GM23338 (cell line): Measurements from ENCODE around the gene SEC23A. TPM values are rescaled to one million over a fixed set of nuclear protein-coding genes. Genes with fewer than 3 reads are reported as not detected.

Experiments used
- ATAC-seq: fragments of 200-7000 bp; cut with Tn5 transposase; 3 replicates; pipeline ENCODE4 v1.9.1; 2020
- DNase-seq: peaks from one replicate; pipeline ENCODE4 v3.0.0-alpha.2; 2015; ENCODE audit warnings: low spot score
- H2AFZ ChIP-seq: fragments of 200-600 bp; sonication (generic); 2 replicates; pipeline ENCODE4 v1.8.0; 2016; ENCODE audit warnings: antibody characterized with exemption, mild to moderate bottlenecking, moderate library complexity
- H3F3A ChIP-seq: fragments of 200-600 bp; sonication (generic); replicated peaks from 2 replicates; pipeline ENCODE4 v1.8.0; 2017; ENCODE audit warnings: antibody characterized with exemption, mixed run types, low read depth
- H3K27ac ChIP-seq: fragments of 200-600 bp; sonication (generic); 2 replicates; pipeline ENCODE4 v1.6.1; 2016; ENCODE audit warnings: low read depth
- H3K27me3 ChIP-seq: fragments of 200-600 bp; sonication (generic); 2 replicates; pipeline ENCODE4 v1.8.0; 2016; ENCODE audit warnings: mild to moderate bottlenecking, mixed run types, moderate library complexity; ENCODE audit not compliant: insufficient read depth
- H3K36me3 ChIP-seq: fragments of 200-600 bp; sonication (generic); 2 replicates; pipeline ENCODE4 v1.8.0; 2016; ENCODE audit warnings: mild to moderate bottlenecking; ENCODE audit not compliant: insufficient read depth
- H3K4me1 ChIP-seq: fragments of 200-600 bp; sonication (generic); 2 replicates; pipeline ENCODE4 v1.8.0; 2016; ENCODE audit warnings: mild to moderate bottlenecking, moderate library complexity; ENCODE audit not compliant: insufficient read depth
- H3K4me2 ChIP-seq: fragments of 200-600 bp; sonication (generic); 2 replicates; pipeline ENCODE4 v1.7.1; 2017; ENCODE audit warnings: mixed run types
- H3K4me3 ChIP-seq: fragments of 200-600 bp; sonication (generic); 2 replicates; pipeline ENCODE4 v1.6.1; 2016; ENCODE audit warnings: mixed run types
- H3K79me2 ChIP-seq: fragments of 200-600 bp; sonication (generic); replicated peaks from 2 replicates; pipeline ENCODE4 v1.8.0; 2017; ENCODE audit warnings: mild to moderate bottlenecking; ENCODE audit not compliant: insufficient read depth
- H3K9me2 ChIP-seq: fragments of 200-600 bp; sonication (generic); 2 replicates; pipeline ENCODE4 v1.8.0; 2017; ENCODE audit not compliant: insufficient read depth
- H4K20me1 ChIP-seq: fragments of 200-600 bp; sonication (generic); replicated peaks from 2 replicates; pipeline ENCODE4 v1.8.0; 2017; ENCODE audit warnings: mild to moderate bottlenecking; ENCODE audit not compliant: insufficient read depth
- H3K27ac Mint-ChIP-seq: 2 replicates; pipeline ENCODE4 v1.8.0; 2020; ENCODE audit warnings: inconsistent platforms, mild to moderate bottlenecking, moderate library complexity, mixed read lengths
- H3K27me3 Mint-ChIP-seq: 3 replicates; pipeline ENCODE4 v1.8.0; 2022; ENCODE audit warnings: low read depth, mild to moderate bottlenecking, moderate library complexity, mixed read lengths, inconsistent platforms; ENCODE audit not compliant: insufficient read depth, poor library complexity
- H3K36me3 Mint-ChIP-seq: 3 replicates; pipeline ENCODE4 v1.8.0; 2021; ENCODE audit warnings: low read depth, mild to moderate bottlenecking, inconsistent platforms, moderate library complexity, mixed read lengths
- H3K4me1 Mint-ChIP-seq: 3 replicates; pipeline ENCODE4 v1.8.0; 2020; ENCODE audit warnings: mild to moderate bottlenecking, inconsistent platforms, mixed read lengths
- H3K4me3 Mint-ChIP-seq: 3 replicates; pipeline ENCODE4 v1.8.0; 2021; ENCODE audit warnings: moderate library complexity, mild to moderate bottlenecking, inconsistent platforms, mixed read lengths
- H3K9me3 Mint-ChIP-seq: 3 replicates; pipeline ENCODE4 v1.8.0; 2020; ENCODE audit warnings: moderate library complexity, mild to moderate bottlenecking, inconsistent platforms, mixed read lengths
- EZH2 ChIP-seq: fragments of 200-600 bp; sonication (generic); IDR thresholded peaks from one replicate; pipeline ENCODE4 v1.8.0; 2017; ENCODE audit warnings: antibody characterized with exemption, mild to moderate bottlenecking, low read depth; ENCODE audit not compliant: unreplicated experiment
- EZH2phosphoT487 ChIP-seq: fragments of 200-600 bp; sonication (generic); IDR thresholded peaks from one replicate; pipeline ENCODE4 v1.8.1; 2018; ENCODE audit warnings: antibody characterized with exemption; ENCODE audit not compliant: unreplicated experiment
- NANOG ChIP-seq: IDR thresholded peaks from 2 replicates; pipeline ENCODE4 v1.6.1; 2016; ENCODE audit warnings: antibody characterized with exemption, borderline replicate concordance
- REST ChIP-seq: IDR thresholded peaks from one replicate; pipeline ENCODE4 v1.6.1; 2018; ENCODE audit warnings: antibody characterized with exemption; ENCODE audit not compliant: unreplicated experiment
- STAT1 ChIP-seq: IDR thresholded peaks from one replicate; pipeline ENCODE4 v1.6.1; 2016; ENCODE audit warnings: antibody characterized with exemption; ENCODE audit not compliant: unreplicated experiment
- ZNF114 ChIP-seq: fragments of 250-450 bp; sonication (Bioruptor Pico); IDR thresholded peaks from 2 replicates; pipeline ENCODE4 v1.5.0; 2020; ENCODE audit warnings: mild to moderate bottlenecking, moderate library complexity
- ZNF331 ChIP-seq: fragments of 250-450 bp; sonication (Bioruptor Pico); IDR thresholded peaks from 2 replicates; pipeline ENCODE4 v1.5.0; 2020; ENCODE audit warnings: low read depth, mild to moderate bottlenecking, moderate library complexity
- polyA plus RNA-seq: library from polyadenylated mRNA; unstranded; fragments of >200 nt; fragmentation: Nextera tagmentation; extraction: Ambion mirVana; gene quantifications from 2 replicates; pipeline ENCODE4 v1.2.1, GENCODE V29; 2016
- total RNA-seq: library from RNA; depleted of rRNA; stranded (reverse); fragments of >200 nt; shearing (Covaris generic); gene quantifications from 2 replicates; pipeline ENCODE4 v1.2.3, GENCODE V29; 2014
- TF ChIP-seq, protein P1 (sequence below): IDR thresholded peaks from 2 replicates; pipeline ENCODE4 v1.6.1; 2016; ENCODE audit warnings: antibody characterized with exemption
- TF ChIP-seq, protein P2 (sequence below): fragments of 250-450 bp; sonication (Bioruptor Pico); IDR thresholded peaks from 2 replicates; pipeline ENCODE4 v1.5.0; 2020; ENCODE audit warnings: mild to moderate bottlenecking, moderate library complexity

SEC23A gene
- total and polyA plus RNA-seq, 2 experiments from 2014 or later, result 22.7 to 89.9 TPM

DNA sequence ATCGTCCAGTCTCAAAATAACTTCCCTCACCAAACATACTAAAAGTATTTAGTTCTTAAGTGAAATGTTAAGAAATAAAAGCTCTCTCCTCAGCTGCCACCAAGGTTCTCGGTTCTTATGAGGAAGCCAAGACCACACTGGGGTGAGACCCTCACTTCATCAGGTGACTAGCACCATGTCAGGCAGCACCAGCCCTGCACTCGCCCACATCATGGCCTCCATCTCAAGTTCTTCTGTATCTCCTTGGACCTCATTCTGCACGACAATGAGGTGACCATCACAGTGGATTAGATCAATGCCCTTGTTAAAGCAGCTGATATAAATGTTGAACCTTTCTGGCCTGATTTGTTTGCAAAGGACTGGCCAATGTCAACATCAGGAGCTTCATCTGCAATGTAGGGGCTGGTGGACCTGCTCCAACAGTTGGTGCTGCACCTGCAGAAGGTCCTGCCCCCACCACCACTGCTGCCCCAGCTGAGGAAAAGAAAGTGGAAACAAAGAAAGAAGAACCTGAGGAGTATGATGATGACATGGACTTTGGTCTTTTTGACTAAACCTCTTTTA, 12.4 kb downstream of the SEC23A start:
- H3K4me3 Mint-ChIP-seq, result no peak overlapping the region
- DNase-seq, result no peak
- H3K9me2 ChIP-seq, result no peaks in the 10 kb centered on the region
- TF ChIP-seq EZH2phosphoT487 (no peak), STAT1 (no peak)
- TF ChIP-seq, protein P1, sequence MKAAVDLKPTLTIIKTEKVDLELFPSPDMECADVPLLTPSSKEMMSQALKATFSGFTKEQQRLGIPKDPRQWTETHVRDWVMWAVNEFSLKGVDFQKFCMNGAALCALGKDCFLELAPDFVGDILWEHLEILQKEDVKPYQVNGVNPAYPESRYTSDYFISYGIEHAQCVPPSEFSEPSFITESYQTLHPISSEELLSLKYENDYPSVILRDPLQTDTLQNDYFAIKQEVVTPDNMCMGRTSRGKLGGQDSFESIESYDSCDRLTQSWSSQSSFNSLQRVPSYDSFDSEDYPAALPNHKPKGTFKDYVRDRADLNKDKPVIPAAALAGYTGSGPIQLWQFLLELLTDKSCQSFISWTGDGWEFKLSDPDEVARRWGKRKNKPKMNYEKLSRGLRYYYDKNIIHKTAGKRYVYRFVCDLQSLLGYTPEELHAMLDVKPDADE, result no peak
- ATAC-seq, result no peak
- H3K36me3 ChIP-seq, result peaks cover 51% of the 10 kb centered on the region
- H3K9me3 Mint-ChIP-seq, result no peaks in the 10 kb centered on the region
- no peaks in the 10 kb centered on the region for H3K4me1 ChIP-seq
- H3K36me3 Mint-ChIP-seq, result peaks cover 62% of the 10 kb centered on the region
- no peaks in the 10 kb centered on the region for H3K27me3 Mint-ChIP-seq
- no peak overlapping the region for H3K4me2 ChIP-seq
- no peaks in the 10 kb centered on the region for H3F3A ChIP-seq
- H3K27ac Mint-ChIP-seq, result no peak overlapping the region
- no peaks in the 10 kb centered on the region for H3K27me3 ChIP-seq
- H3K4me1 Mint-ChIP-seq, result no peaks in the 10 kb centered on the region; the same call in 2 of the 3 replicates
- no peak overlapping the region for H3K4me3 ChIP-seq
- no peak overlapping the region for H2AFZ ChIP-seq
- H4K20me1 ChIP-seq, result 0 out of 2 replicates have a peak, but pooled peaks cover 8% of the 10 kb centered on the region
- no peaks in the 10 kb centered on the region for H3K79me2 ChIP-seq
- H3K27ac ChIP-seq, result no peak overlapping the region

- no peaks in the 10 kb centered on the region for H3F3A ChIP-seq
- Mint-ChIP-seq H3K36me3 (peaks cover 67% of the 10 kb centered on the region), H3K4me3 (no peak overlapping the region), H3K9me3 (no peaks in the 10 kb centered on the region), H3K27ac (no peak overlapping the region), H3K27me3 (no peaks in the 10 kb centered on the region), H3K4me1 (no peaks in the 10 kb centered on the region; the same call in 2 of the 3 replicates)
- no peaks in the 10 kb centered on the region for H3K79me2 ChIP-seq
- H2AFZ ChIP-seq, result no peak overlapping the region
- H3K4me2 ChIP-seq, result no peak overlapping the region
- DNase-seq (no peak), ATAC-seq (no peak)
- H3K27me3 ChIP-seq, result no peaks in the 10 kb centered on the region
- H3K4me1 ChIP-seq, result no peaks in the 10 kb centered on the region
- no peaks in the 10 kb centered on the region for H3K9me2 ChIP-seq
- H3K4me3 ChIP-seq, result no peak overlapping the region
- no peak overlapping the region for H3K27ac ChIP-seq
- H3K36me3 ChIP-seq, result peaks cover 53% of the 10 kb centered on the region
- 0 out of 2 replicates have a peak, but pooled peaks cover 3% of the 10 kb centered on the region for H4K20me1 ChIP-seq
- no peak for TF ChIP-seq ZNF114
- TF ChIP-seq, protein P1, result no peak
- TF ChIP-seq EZH2phosphoT487, result no peak
- TF ChIP-seq, protein P2, sequence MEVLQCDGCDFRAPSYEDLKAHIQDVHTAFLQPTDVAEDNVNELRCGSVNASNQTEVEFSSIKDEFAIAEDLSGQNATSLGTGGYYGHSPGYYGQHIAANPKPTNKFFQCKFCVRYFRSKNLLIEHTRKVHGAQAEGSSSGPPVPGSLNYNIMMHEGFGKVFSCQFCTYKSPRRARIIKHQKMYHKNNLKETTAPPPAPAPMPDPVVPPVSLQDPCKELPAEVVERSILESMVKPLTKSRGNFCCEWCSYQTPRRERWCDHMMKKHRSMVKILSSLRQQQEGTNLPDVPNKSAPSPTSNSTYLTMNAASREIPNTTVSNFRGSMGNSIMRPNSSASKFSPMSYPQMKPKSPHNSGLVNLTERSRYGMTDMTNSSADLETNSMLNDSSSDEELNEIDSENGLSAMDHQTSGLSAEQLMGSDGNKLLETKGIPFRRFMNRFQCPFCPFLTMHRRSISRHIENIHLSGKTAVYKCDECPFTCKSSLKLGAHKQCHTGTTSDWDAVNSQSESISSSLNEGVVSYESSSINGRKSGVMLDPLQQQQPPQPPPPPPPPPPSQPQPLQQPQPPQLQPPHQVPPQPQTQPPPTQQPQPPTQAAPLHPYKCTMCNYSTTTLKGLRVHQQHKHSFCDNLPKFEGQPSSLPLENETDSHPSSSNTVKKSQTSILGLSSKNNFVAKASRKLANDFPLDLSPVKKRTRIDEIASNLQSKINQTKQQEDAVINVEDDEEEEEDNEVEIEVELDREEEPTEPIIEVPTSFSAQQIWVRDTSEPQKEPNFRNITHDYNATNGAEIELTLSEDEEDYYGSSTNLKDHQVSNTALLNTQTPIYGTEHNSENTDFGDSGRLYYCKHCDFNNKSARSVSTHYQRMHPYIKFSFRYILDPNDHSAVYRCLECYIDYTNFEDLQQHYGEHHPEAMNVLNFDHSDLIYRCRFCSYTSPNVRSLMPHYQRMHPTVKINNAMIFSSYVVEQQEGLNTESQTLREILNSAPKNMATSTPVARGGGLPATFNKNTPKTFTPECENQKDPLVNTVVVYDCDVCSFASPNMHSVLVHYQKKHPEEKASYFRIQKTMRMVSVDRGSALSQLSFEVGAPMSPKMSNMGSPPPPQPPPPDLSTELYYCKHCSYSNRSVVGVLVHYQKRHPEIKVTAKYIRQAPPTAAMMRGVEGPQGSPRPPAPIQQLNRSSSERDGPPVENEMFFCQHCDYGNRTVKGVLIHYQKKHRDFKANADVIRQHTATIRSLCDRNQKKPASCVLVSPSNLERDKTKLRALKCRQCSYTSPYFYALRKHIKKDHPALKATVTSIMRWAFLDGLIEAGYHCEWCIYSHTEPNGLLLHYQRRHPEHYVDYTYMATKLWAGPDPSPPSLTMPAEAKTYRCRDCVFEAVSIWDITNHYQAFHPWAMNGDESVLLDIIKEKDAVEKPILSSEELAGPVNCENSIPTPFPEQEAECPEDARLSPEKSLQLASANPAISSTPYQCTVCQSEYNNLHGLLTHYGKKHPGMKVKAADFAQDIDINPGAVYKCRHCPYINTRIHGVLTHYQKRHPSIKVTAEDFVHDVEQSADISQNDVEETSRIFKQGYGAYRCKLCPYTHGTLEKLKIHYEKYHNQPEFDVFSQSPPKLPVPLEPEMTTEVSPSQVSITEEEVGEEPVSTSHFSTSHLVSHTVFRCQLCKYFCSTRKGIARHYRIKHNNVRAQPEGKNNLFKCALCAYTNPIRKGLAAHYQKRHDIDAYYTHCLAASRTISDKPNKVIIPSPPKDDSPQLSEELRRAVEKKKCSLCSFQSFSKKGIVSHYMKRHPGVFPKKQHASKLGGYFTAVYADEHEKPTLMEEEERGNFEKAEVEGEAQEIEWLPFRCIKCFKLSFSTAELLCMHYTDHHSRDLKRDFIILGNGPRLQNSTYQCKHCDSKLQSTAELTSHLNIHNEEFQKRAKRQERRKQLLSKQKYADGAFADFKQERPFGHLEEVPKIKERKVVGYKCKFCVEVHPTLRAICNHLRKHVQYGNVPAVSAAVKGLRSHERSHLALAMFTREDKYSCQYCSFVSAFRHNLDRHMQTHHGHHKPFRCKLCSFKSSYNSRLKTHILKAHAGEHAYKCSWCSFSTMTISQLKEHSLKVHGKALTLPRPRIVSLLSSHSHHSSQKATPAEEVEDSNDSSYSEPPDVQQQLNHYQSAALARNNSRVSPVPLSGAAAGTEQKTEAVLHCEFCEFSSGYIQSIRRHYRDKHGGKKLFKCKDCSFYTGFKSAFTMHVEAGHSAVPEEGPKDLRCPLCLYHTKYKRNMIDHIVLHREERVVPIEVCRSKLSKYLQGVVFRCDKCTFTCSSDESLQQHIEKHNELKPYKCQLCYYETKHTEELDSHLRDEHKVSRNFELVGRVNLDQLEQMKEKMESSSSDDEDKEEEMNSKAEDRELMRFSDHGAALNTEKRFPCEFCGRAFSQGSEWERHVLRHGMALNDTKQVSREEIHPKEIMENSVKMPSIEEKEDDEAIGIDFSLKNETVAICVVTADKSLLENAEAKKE (CRISPR knock-in tag), result no peak
- no peak for TF ChIP-seq ZNF331 (CRISPR knock-in tag)
- TF ChIP-seq EZH2, result no peak
- TF ChIP-seq NANOG, result no peak
- TF ChIP-seq REST, result no peak
- no peak for TF ChIP-seq STAT1
These were observed 15.5 kb downstream of the SEC23A start for GRCh38 chr14:39087493-39087892.
